CD14-positive monocyte (primary cell): ENCODE measurements around the gene NPC2. TPM values are rescaled to one million over a fixed set of nuclear protein-coding genes. Genes with fewer than 3 reads are reported as not detected.

Experiments used
- DNase-seq, 3 donors: peaks; one replicate each; pipeline ENCODE4 v3.0.0-alpha.2; 2011 to 2022
- H2AFZ ChIP-seq: 2 replicates; pipeline ENCODE4 v1.6.0; 2012; ENCODE audit warnings: mild to moderate bottlenecking, low read depth, low read length, inconsistent platforms; ENCODE audit not compliant: insufficient read depth, poor library complexity, severe bottlenecking
- H3K27ac ChIP-seq, 2 donors: 1 replicate in 1 of 2; 2 replicates in 1 of 2; pipeline ENCODE4 v1.5.1; 2012 to 2013; ENCODE audit warnings: low read length in 2 of 2, control low read depth in 1 of 2, inconsistent platforms in 1 of 2, low read depth in 1 of 2, mild to moderate bottlenecking in 1 of 2
- H3K27me3 ChIP-seq, 2 donors: one replicate each; pipeline versions ENCODE4 v1.6.0 to v1.6.1; 2011 to 2013; ENCODE audit warnings: low read length in 2 of 2; ENCODE audit not compliant: control insufficient read depth in 2 of 2, insufficient read depth in 2 of 2
- H3K36me3 ChIP-seq, 2 donors: replicated peaks in 1 of 2; 1 replicate in 1 of 2; 2 replicates in 1 of 2; pipeline versions ENCODE4 v1.5.1 to v1.6.1; 2012 to 2013; ENCODE audit warnings: low read length in 2 of 2, control low read depth in 1 of 2, inconsistent platforms in 1 of 2, mild to moderate bottlenecking in 1 of 2; ENCODE audit not compliant: insufficient read depth in 2 of 2, control insufficient read depth in 1 of 2
- H3K4me1 ChIP-seq, 2 donors: 1 replicate in 1 of 2; 2 replicates in 1 of 2; pipeline versions ENCODE4 v1.5.1 to v1.6.1; 2012 to 2013; ENCODE audit warnings: low read length in 2 of 2, control low read depth in 1 of 2, inconsistent platforms in 1 of 2, mild to moderate bottlenecking in 1 of 2, moderate library complexity in 1 of 2; ENCODE audit not compliant: insufficient read depth in 2 of 2, control insufficient read depth in 1 of 2
- H3K4me2 ChIP-seq: replicated peaks from 2 replicates; pipeline ENCODE3; 2012; ENCODE audit warnings: low read length, moderate library complexity, mild to moderate bottlenecking; ENCODE audit not compliant: poor library complexity, severe bottlenecking; ENCODE audit errors: extremely low read depth
- H3K4me3 ChIP-seq, 3 experiments: fragments of 200-600 bp in 1 of 3; sonication (generic) in 1 of 3; replicated peaks in 1 of 3; 1 replicate in 2 of 3; 2 replicates in 1 of 3; pipeline ENCODE4 v1.5.1; 2011 to 2013; ENCODE audit warnings: low read length in 3 of 3, mild to moderate bottlenecking in 3 of 3, control low read depth in 2 of 3, low read depth in 2 of 3, inconsistent platforms in 1 of 3, moderate library complexity in 1 of 3
- H3K79me2 ChIP-seq: 2 replicates; pipeline ENCODE4 v1.6.0; 2012; ENCODE audit warnings: mild to moderate bottlenecking, control low read depth, inconsistent platforms, low read length, moderate library complexity; ENCODE audit not compliant: insufficient read depth
- H3K9ac ChIP-seq: 2 replicates; pipeline ENCODE4 v1.6.0; 2017; ENCODE audit warnings: low read length, mild to moderate bottlenecking; ENCODE audit not compliant: insufficient read depth, poor library complexity, severe bottlenecking
- H3K9me3 ChIP-seq, 2 donors: replicated peaks in 1 of 2; 1 replicate in 1 of 2; 2 replicates in 1 of 2; pipeline versions ENCODE4 v1.5.1 to v1.6.1; 2012 to 2013; ENCODE audit warnings: low read length in 2 of 2, control low read depth in 1 of 2; ENCODE audit not compliant: control insufficient read depth in 1 of 2, insufficient read depth in 1 of 2
- H4K20me1 ChIP-seq: 2 replicates; pipeline ENCODE4 v1.6.0; 2012; ENCODE audit warnings: mild to moderate bottlenecking, low read length, control low read depth, moderate library complexity; ENCODE audit not compliant: insufficient read depth
- H3K27ac Mint-ChIP-seq, 7 donors: one replicate each; pipeline ENCODE4 v1.8.0; 2020; ENCODE audit warnings: mild to moderate bottlenecking in 7 of 7, mixed read lengths in 7 of 7, moderate library complexity in 6 of 7, inconsistent platforms in 2 of 7
- H3K27me3 Mint-ChIP-seq, 3 donors: one replicate each; pipeline ENCODE4 v1.8.0; 2021 to 2022; ENCODE audit warnings: low read depth in 3 of 3, mild to moderate bottlenecking in 3 of 3, mixed read lengths in 3 of 3, moderate library complexity in 3 of 3, inconsistent platforms in 1 of 3
- H3K36me3 Mint-ChIP-seq, 2 donors: one replicate each; pipeline ENCODE4 v1.8.0; 2020; ENCODE audit warnings: mixed read lengths in 2 of 2, inconsistent platforms in 1 of 2, mild to moderate bottlenecking in 1 of 2
- H3K4me1 Mint-ChIP-seq: one replicate; pipeline ENCODE4 v1.8.0; 2020; ENCODE audit warnings: mild to moderate bottlenecking, mixed read lengths
- H3K4me3 Mint-ChIP-seq, 2 donors: one replicate each; pipeline ENCODE4 v1.8.0; 2020; ENCODE audit warnings: mild to moderate bottlenecking in 2 of 2, mixed read lengths in 2 of 2, moderate library complexity in 1 of 2
- H3K9me3 Mint-ChIP-seq, 7 donors: one replicate each; pipeline ENCODE4 v1.8.0; 2020 to 2022; ENCODE audit warnings: mixed read lengths in 7 of 7, mild to moderate bottlenecking in 6 of 7, moderate library complexity in 6 of 7, inconsistent platforms in 2 of 7
- CTCF ChIP-seq: fragments of 200-600 bp; IDR thresholded peaks from one replicate; pipeline ENCODE4 v1.8.0; 2022; ENCODE audit warnings: antibody characterized with exemption, mild to moderate bottlenecking
- WGBS: methylation state at CpG from one replicate; pipeline ENCODE4 v1.1.5; 2013; ENCODE audit warnings: missing lambda C conversion rate; ENCODE audit not compliant: insufficient coverage; 5-methylcytosine and 5-hydroxymethylcytosine counted together
- intact Hi-C, 2 donors: fragments of 100-400 bp; cut with micrococcal nuclease; formaldehyde crosslinking; loops; one replicate each; pipeline versions ENCODE4 v1.15.0 to v1.15.1; 2023
- polyA plus RNA-seq, 3 donors: library from polyadenylated mRNA; depleted of rRNA in 1 of 3; unstranded in 2 of 3; stranded (reverse) in 1 of 3; fragments of 300-500 nt in 2 of 3; fragments of >200 nt in 1 of 3; fragmentation: Illumina TruSeq in 2 of 3; gene quantifications; 1 replicate in 2 of 3; 2 replicates in 1 of 3; pipeline ENCODE4 v1.2.3, GENCODE V29; 2012 to 2021

The NPC2 gene
- polyA plus RNA-seq, 3 donors: 675 to 1,159 (median 772) TPM

GRCh38 chr14:74429991-74430390 is 63.1 kb downstream of the NPC2 start:
- Histone ChIP-seq H4K20me1 (no peaks in the 10 kb centered on the region), H2AFZ (no peak overlapping the region), H3K4me2 (no peak overlapping the region), H3K36me3 (no peaks in the 10 kb centered on the region), H3K4me3 (no peak overlapping the region), H3K9me3 (no peaks in the 10 kb centered on the region), H3K4me1 (no peaks in the 10 kb centered on the region), H3K27ac (no peak overlapping the region), H3K27me3 (peaks cover 19 to 20% of the 10 kb centered on the region in 2 donors), H3K9ac (no peak overlapping the region), H3K79me2 (no peaks in the 10 kb centered on the region)
- Mint-ChIP-seq H3K36me3 (peaks cover 0 to 2% of the 10 kb centered on the region in 2 donors), H3K4me3 (no peak overlapping the region), H3K9me3 (peaks cover 0 to 2% (median 0%) of the 10 kb centered on the region in 7 donors), H3K27me3 (peaks cover 29 to 41% (median 32%) of the 10 kb centered on the region in 3 donors), H3K27ac (no peak overlapping the region), H3K4me1 (peaks cover 2% of the 10 kb centered on the region)
- DNase-seq: no peak
- intact Hi-C loops: no loop called here
- no peak for TF ChIP-seq CTCF
- WGBS: 100% methylated on average over 1 of the region's 7 CpGs

Other genes starting within 250 kb of the NPC2 start
- 10 to 100 TPM; 13.9 to 54.1 (median 14.2) TPM for gene ABCD4, start 190.4 kb downstream of the NPC2 start, polyA plus RNA-seq
- not detected for gene VRTN, start 144.8 kb downstream of the NPC2 start, polyA plus RNA-seq
- gene SYNDIG1L, start 67.1 kb downstream of the NPC2 start, polyA plus RNA-seq: not detected
- gene ISCA2, start 460 bp upstream of the NPC2 start, polyA plus RNA-seq: 10 to 100 TPM in 2 of 3 donors, 1 to 10 TPM in 1; 6.1 to 61.7 (median 55.9) TPM
- under 1 TPM; 0.04 to 0.24 (median 0.11) TPM for gene LTBP2, start 118.9 kb upstream of the NPC2 start, polyA plus RNA-seq
- gene AREL1, start 219.8 kb upstream of the NPC2 start, polyA plus RNA-seq: 10 to 100 TPM; 12.5 to 23.3 (median 20.0) TPM
- 10 to 100 TPM; 14.8 to 22.6 (median 17.5) TPM for gene FCF1, start 219.8 kb upstream of the NPC2 start, polyA plus RNA-seq